ENCODE data around the gene CLEC1B.

DNA sequence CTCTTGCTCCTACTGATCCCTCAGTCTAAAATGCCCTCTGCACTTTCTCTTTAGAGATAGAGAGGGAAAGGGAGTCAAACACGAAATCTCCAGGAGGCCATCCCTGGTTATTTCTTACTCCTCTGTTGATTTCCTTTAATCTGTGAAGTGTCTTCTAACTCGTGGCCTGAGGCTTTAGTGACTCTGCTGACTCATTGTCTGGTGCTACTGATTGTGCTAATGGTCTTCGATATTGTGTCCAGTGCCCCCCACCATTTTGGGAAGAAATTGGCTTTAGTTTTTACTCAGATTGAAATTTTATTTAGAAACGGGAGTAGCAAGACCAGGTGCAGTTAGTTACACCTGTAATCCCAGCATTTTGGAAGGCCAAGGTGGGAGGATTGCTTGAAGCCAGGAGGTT lies 32.4 kb upstream of the CLEC1B start:
- TF ChIP-seq, protein P1, sequence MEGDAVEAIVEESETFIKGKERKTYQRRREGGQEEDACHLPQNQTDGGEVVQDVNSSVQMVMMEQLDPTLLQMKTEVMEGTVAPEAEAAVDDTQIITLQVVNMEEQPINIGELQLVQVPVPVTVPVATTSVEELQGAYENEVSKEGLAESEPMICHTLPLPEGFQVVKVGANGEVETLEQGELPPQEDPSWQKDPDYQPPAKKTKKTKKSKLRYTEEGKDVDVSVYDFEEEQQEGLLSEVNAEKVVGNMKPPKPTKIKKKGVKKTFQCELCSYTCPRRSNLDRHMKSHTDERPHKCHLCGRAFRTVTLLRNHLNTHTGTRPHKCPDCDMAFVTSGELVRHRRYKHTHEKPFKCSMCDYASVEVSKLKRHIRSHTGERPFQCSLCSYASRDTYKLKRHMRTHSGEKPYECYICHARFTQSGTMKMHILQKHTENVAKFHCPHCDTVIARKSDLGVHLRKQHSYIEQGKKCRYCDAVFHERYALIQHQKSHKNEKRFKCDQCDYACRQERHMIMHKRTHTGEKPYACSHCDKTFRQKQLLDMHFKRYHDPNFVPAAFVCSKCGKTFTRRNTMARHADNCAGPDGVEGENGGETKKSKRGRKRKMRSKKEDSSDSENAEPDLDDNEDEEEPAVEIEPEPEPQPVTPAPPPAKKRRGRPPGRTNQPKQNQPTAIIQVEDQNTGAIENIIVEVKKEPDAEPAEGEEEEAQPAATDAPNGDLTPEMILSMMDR (tag by site-specific recombination; IDR thresholded peaks at IDR 0.05) = no peak
- no peak for TF ChIP-seq ZNF521 (tag by site-specific recombination; IDR thresholded peaks at IDR 0.05)
- TF ChIP-seq ZNF221 (tag by site-specific recombination; IDR thresholded peaks at IDR 0.05; ENCODE audit: borderline replicate concordance) = no peak
- TF ChIP-seq GFI1B (tag by site-specific recombination; IDR thresholded peaks at IDR 0.05) = no peak
- TF ChIP-seq ZBTB7A (tag by site-specific recombination; IDR thresholded peaks at IDR 0.05; ENCODE audit: low read depth) = no peak
- no peak for TF ChIP-seq ZBTB10 (tag by site-specific recombination; IDR thresholded peaks at IDR 0.05)
- no peak for TF ChIP-seq ZNF610 (tag by site-specific recombination; IDR thresholded peaks at IDR 0.05; ENCODE audit: borderline replicate concordance)
- TF ChIP-seq SP2 (tag by site-specific recombination; IDR thresholded peaks at IDR 0.05) = no peak
- TF ChIP-seq, protein P2, sequence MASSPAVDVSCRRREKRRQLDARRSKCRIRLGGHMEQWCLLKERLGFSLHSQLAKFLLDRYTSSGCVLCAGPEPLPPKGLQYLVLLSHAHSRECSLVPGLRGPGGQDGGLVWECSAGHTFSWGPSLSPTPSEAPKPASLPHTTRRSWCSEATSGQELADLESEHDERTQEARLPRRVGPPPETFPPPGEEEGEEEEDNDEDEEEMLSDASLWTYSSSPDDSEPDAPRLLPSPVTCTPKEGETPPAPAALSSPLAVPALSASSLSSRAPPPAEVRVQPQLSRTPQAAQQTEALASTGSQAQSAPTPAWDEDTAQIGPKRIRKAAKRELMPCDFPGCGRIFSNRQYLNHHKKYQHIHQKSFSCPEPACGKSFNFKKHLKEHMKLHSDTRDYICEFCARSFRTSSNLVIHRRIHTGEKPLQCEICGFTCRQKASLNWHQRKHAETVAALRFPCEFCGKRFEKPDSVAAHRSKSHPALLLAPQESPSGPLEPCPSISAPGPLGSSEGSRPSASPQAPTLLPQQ (tag by site-specific recombination; IDR thresholded peaks at IDR 0.05) = no peak
- no peak for TF ChIP-seq ZNF660 (tag by site-specific recombination; IDR thresholded peaks at IDR 0.05)
- TF ChIP-seq ZBTB17 (tag by site-specific recombination; IDR thresholded peaks at IDR 0.05) = no peak
- TF ChIP-seq ZNF311 (tag by site-specific recombination; IDR thresholded peaks at IDR 0.05; ENCODE audit: borderline replicate concordance) = no peak
- no peak for TF ChIP-seq SP7 (tag by site-specific recombination; IDR thresholded peaks at IDR 0.05)

All from HEK293 (cell line).